Cerebellar nuclear complex (tissue), 1 donor: Measurements from ENCODE around the gene UCN.

ENCODE experiments used
- DNase-seq, 2 experiments: peaks; one replicate each; lab custom pipeline; 2025; lab: John Stamatoyannopoulos, UW

UCN gene

DNA sequence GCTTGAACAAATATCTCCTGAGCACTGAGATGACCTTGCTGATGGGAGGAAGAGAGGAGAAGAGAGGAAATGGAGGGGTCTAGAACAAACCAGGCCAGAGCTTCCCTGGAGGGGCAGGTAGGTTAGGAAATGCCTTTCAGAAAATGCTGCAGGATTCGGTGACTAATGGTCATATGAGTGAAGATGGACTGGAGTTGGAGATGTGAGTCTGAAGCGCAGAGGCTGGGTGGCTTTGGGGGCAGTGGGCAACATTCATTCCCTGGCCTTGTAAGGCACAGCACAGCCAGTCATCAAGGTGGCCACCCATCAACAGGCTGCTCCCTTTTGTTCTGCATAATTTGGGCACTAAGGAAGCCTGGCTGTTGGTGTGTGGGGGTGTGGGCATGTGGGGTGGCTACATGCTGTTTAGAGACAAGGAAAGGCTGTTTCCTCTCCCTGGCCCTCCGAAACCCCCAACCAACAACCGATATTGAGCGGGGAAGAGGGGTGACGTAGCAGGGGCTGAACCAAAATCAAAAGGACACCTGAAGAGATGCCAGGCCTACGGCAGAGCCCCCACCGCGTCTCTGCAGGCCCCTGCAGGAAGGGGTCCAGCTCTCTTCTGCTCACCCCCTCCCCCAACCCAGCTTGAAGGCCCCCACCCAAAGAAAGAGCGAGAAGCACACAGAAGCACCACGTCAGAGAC is 46.9 kb downstream of the UCN start:
- DNase-seq = no peak

- no peak for DNase-seq
Observed at GRCh38 chr2:27258051-27258450, 50.2 kb downstream of the UCN start.
